HepG2 (cell line): ENCODE results near the gene SLC16A13. TPM values are rescaled to one million over a fixed set of nuclear protein-coding genes. Genes with fewer than 3 reads are reported as not detected.
A peak's percentile ranks its signal among the peaks of the same experiment; 100 is the strongest.

Experiments used
- ATF7-NPFF ChIP-seq: sonication (generic); formaldehyde crosslinking; IDR thresholded peaks from 2 replicates; pipeline ENCODE4 v1.8.1; 2023; ENCODE audit warnings: mild to moderate bottlenecking, low read depth, missing genetic modification reagents, moderate library complexity
- BORCS8-MEF2B ChIP-seq: sonication (generic); formaldehyde crosslinking; IDR thresholded peaks from 2 replicates; pipeline ENCODE4 v1.8.0; 2022; ENCODE audit warnings: mild to moderate bottlenecking, missing genetic modification reagents
- CENPT ChIP-seq: sonication (generic); formaldehyde crosslinking; IDR thresholded peaks from 2 replicates; pipeline ENCODE4 v1.8.0; 2022; ENCODE audit warnings: low read depth, mild to moderate bottlenecking, moderate library complexity, missing genetic modification reagents
- CERS6 ChIP-seq: sonication (generic); formaldehyde crosslinking; IDR thresholded peaks from 2 replicates; pipeline ENCODE4 v1.5.0; 2020; ENCODE audit warnings: missing genetic modification reagents
- ETS1 ChIP-seq: sonication (generic); formaldehyde crosslinking; IDR thresholded peaks from 2 replicates; pipeline ENCODE4 v1.4.0; 2020; ENCODE audit warnings: missing genetic modification reagents
- HBP1 ChIP-seq: IDR thresholded peaks from 2 replicates; pipeline ENCODE4 v1.6.1; 2016; ENCODE audit warnings: low read depth, control low read depth
- HIVEP1 ChIP-seq: sonication (generic); formaldehyde crosslinking; IDR thresholded peaks from 2 replicates; pipeline ENCODE4 v1.4.0; 2020; ENCODE audit warnings: mild to moderate bottlenecking, missing genetic modification reagents
- IRF2 ChIP-seq: IDR thresholded peaks from 2 replicates; pipeline ENCODE4 v1.6.1; 2018; ENCODE audit warnings: missing genetic modification reagents, missing compliant biosample characterization
- JUND ChIP-seq: sonication (generic); formaldehyde crosslinking; IDR thresholded peaks from 2 replicates; pipeline ENCODE4 v1.8.0; 2022; ENCODE audit warnings: mild to moderate bottlenecking, missing genetic modification reagents
- MAFF ChIP-seq: IDR thresholded peaks from 2 replicates; pipeline ENCODE4 v1.6.1; 2011; ENCODE audit warnings: low read depth, low read length, improper control_type of control experiment
- MEIS1 ChIP-seq: sonication (generic); formaldehyde crosslinking; IDR thresholded peaks from 2 replicates; pipeline ENCODE4 v1.9.0; 2021; ENCODE audit warnings: mild to moderate bottlenecking, missing genetic modification reagents, moderate library complexity, borderline replicate concordance
- NPAS2 ChIP-seq: sonication (generic); formaldehyde crosslinking; IDR thresholded peaks from 2 replicates; pipeline ENCODE4 v1.8.0; 2022; ENCODE audit warnings: mild to moderate bottlenecking, missing genetic modification reagents, borderline replicate concordance
- NR1H2 ChIP-seq: sonication (generic); formaldehyde crosslinking; IDR thresholded peaks from 2 replicates; pipeline ENCODE4 v1.8.1; 2022; ENCODE audit warnings: low read depth, missing genetic modification reagents, borderline replicate concordance
- ONECUT2 ChIP-seq: sonication (generic); formaldehyde crosslinking; IDR thresholded peaks from 2 replicates; pipeline ENCODE4 v1.4.0; 2020; ENCODE audit warnings: missing genetic modification reagents
- RAD21 ChIP-seq: fragments of 450-650 bp; formaldehyde crosslinking; IDR thresholded peaks from 2 replicates; pipeline ENCODE4 v1.5.0; 2020; ENCODE audit warnings: mild to moderate bottlenecking
- RBM22 ChIP-seq: fragments of 200-400 bp; formaldehyde crosslinking; optimal IDR thresholded peaks from 2 replicates; pipeline ENCODE3; 2017; ENCODE audit warnings: mild to moderate bottlenecking, low read length, moderate library complexity
- TAF1 ChIP-seq: sonication (generic); formaldehyde crosslinking; IDR thresholded peaks from 2 replicates; pipeline ENCODE4 v1.4.0; 2020; ENCODE audit warnings: missing genetic modification reagents
- YEATS2 ChIP-seq: sonication (generic); formaldehyde crosslinking; IDR thresholded peaks from 2 replicates; pipeline ENCODE4 v1.4.0; 2020; ENCODE audit warnings: missing genetic modification reagents, borderline replicate concordance
- ZBTB10 ChIP-seq: sonication (generic); formaldehyde crosslinking; IDR thresholded peaks from 2 replicates; pipeline ENCODE4 v1.4.0; 2020; ENCODE audit warnings: missing genetic modification reagents, borderline replicate concordance
- ZNF446 ChIP-seq: sonication (generic); formaldehyde crosslinking; IDR thresholded peaks from 2 replicates; pipeline ENCODE4 v1.5.0; 2020; ENCODE audit warnings: mild to moderate bottlenecking, missing genetic modification reagents
- ZNF552 ChIP-seq: sonication (generic); formaldehyde crosslinking; IDR thresholded peaks from 2 replicates; pipeline ENCODE4 v1.9.0; 2022; ENCODE audit warnings: missing genetic modification reagents, mild to moderate bottlenecking, borderline replicate concordance
- ZNF776 ChIP-seq: sonication (generic); formaldehyde crosslinking; IDR thresholded peaks from 2 replicates; pipeline ENCODE4 v1.4.0; 2020; ENCODE audit warnings: mild to moderate bottlenecking, missing genetic modification reagents
- ZSCAN20 ChIP-seq: sonication (generic); formaldehyde crosslinking; IDR thresholded peaks from 2 replicates; pipeline ENCODE4 v1.4.0; 2020; ENCODE audit warnings: missing genetic modification reagents, mild to moderate bottlenecking, borderline replicate concordance
- polyA plus RNA-seq, 8 experiments: library from polyadenylated mRNA; depleted of rRNA in 3 of 8; stranded (reverse) in 7 of 8; unstranded in 1 of 8; fragments of >200 nt; fragmentation: Illumina TruSeq in 4 of 8; extraction: Trizol in 4 of 8; gene quantifications; 2 replicates each; pipeline versions ENCODE4 v1.2.1 to v1.2.3, GENCODE V29; 2011 to 2016; ENCODE audit warnings: low read depth in 4 of 8, missing spikeins in 1 of 8, mixed read lengths in 1 of 8; ENCODE audit not compliant: insufficient read depth in 1 of 8
- total RNA-seq, 5 experiments: library from RNA; depleted of rRNA; stranded (reverse); fragments of >200 nt; fragmentation: Illumina TruSeq; extraction: Trizol; gene quantifications; 2 replicates each; pipeline ENCODE4 v1.2.3, GENCODE V29; 2016; ENCODE audit warnings: low read depth in 1 of 5

The SLC16A13 gene
- total and polyA plus RNA-seq, 2 of the 13 experiments (the other 11 are each of a cell fraction or from before 2014, with no cell fraction given) = 2.2 to 3.0 TPM

- TF ChIP-seq NPAS2 (CRISPR knock-in tag) (no peak), MEIS1 (CRISPR knock-in tag) (0 out of 2 replicates have a peak, but pooled peaks have one; percentile 15), ZNF552 (CRISPR knock-in tag) (no peak), RBM22 (no peak), ATF7-NPFF (CRISPR knock-in tag) (no peak), RAD21 (CRISPR knock-in tag) (no peak), ZSCAN20 (CRISPR knock-in tag) (no peak), TAF1 (CRISPR knock-in tag) (peak; percentile 83), IRF2 (CRISPR knock-in tag) (peak; percentile 58; the same call in 1 of the 2 replicates), CERS6 (CRISPR knock-in tag) (no peak), ZNF776 (0 out of 2 replicates have a peak, but pooled peaks have one; percentile 50), YEATS2 (CRISPR knock-in tag) (peak; percentile 74; the same call in 1 of the 2 replicates), ZBTB10 (CRISPR knock-in tag) (no peak), JUND (CRISPR knock-in tag) (peak; percentile 91), HIVEP1 (CRISPR knock-in tag) (peak; percentile 86), NR1H2 (CRISPR knock-in tag) (no peak; the same call in 1 of the 2 replicates), ZNF446 (no peak), ONECUT2 (peak; percentile 57; the same call in 1 of the 2 replicates), MAFF (no peak), ETS1 (no peak), HBP1 (no peak), BORCS8-MEF2B (no peak), CENPT (CRISPR knock-in tag) (peak; percentile 70; the same call in 1 of the 2 replicates)
Measured at GRCh38 chr17:7014261-7014994, 21.4 kb upstream of the SLC16A13 start (continued).
